Lower lobe of right lung (tissue), 2 donors: Measurements from ENCODE around the gene TEC. TPM values are rescaled to one million over a fixed set of nuclear protein-coding genes. Genes with fewer than 3 reads are reported as not detected.

Source experiments
- ATAC-seq, 2 donors: fragments of 200-7000 bp; cut with Tn5 transposase; one replicate each; pipeline ENCODE4 v1.9.1; 2020 to 2022; ENCODE audit warnings: mild to moderate bottlenecking in 2 of 2, moderate library complexity in 2 of 2
- DNase-seq: peaks from one replicate; pipeline ENCODE4 v3.0.0-alpha.2; 2020
- H3K27ac ChIP-seq: fragments of 200-600 bp; one replicate; pipeline ENCODE4 v1.8.0; 2022
- H3K27me3 ChIP-seq: fragments of 200-600 bp; one replicate; pipeline ENCODE4 v1.8.0; 2022; ENCODE audit warnings: low read depth
- H3K36me3 ChIP-seq: fragments of 200-600 bp; one replicate; pipeline ENCODE4 v1.8.0; 2022; ENCODE audit warnings: mild to moderate bottlenecking
- H3K4me1 ChIP-seq: fragments of 200-600 bp; one replicate; pipeline ENCODE4 v1.8.0; 2022
- H3K4me3 ChIP-seq: fragments of 200-600 bp; one replicate; pipeline ENCODE4 v1.8.0; 2022; ENCODE audit warnings: mild to moderate bottlenecking
- H3K9me3 ChIP-seq: fragments of 200-600 bp; one replicate; pipeline ENCODE4 v1.8.0; 2022
- CTCF ChIP-seq: fragments of 200-600 bp; IDR thresholded peaks from one replicate; pipeline ENCODE4 v1.8.0; 2022; ENCODE audit warnings: antibody characterized with exemption, mild to moderate bottlenecking
- intact Hi-C: fragments of 100-400 bp; cut with DNase I; formaldehyde crosslinking; loops from one replicate; pipeline ENCODE4 v1.11.0; 2022
- total RNA-seq: library from RNA; stranded (reverse); fragmentation: NEBNext Ultra II Directional; extraction: Animal tissue kit (Norgen Biotek cat#: 25700); gene quantifications from one replicate; pipeline ENCODE4 v1.2.1, GENCODE V29; 2021
- donor health status: DM: no; HTN: yes; CAD: no; lungs with severe emphysema.

Gene TEC
- total RNA-seq, 1 donor from 2014 or later = 7.4 TPM

GRCh38 chr4:48258845-48259397, 10.7 kb downstream of the TEC start:
- Histone ChIP-seq H3K9me3 (no peaks in the 10 kb centered on the region), H3K4me1 (peaks cover 16% of the 10 kb centered on the region), H3K36me3 (no peaks in the 10 kb centered on the region), H3K27me3 (no peaks in the 10 kb centered on the region), H3K4me3 (no peak overlapping the region), H3K27ac (no peak overlapping the region)
- TF ChIP-seq CTCF = no peak
- DNase-seq = no peak
- intact Hi-C loops = no loop called here
- no peak for ATAC-seq

- H3K27me3 ChIP-seq = no peaks in the 10 kb centered on the region
- H3K4me1 ChIP-seq = peaks cover 19% of the 10 kb centered on the region
- DNase-seq (no peak), ATAC-seq (no peak)
- no peak overlapping the region for H3K27ac ChIP-seq
- no peak for TF ChIP-seq CTCF
- intact Hi-C loops = no loop called here
- H3K36me3 ChIP-seq = no peaks in the 10 kb centered on the region
- H3K9me3 ChIP-seq = no peaks in the 10 kb centered on the region
- no peak overlapping the region for H3K4me3 ChIP-seq
Observed at GRCh38 chr4:48255959-48256342, 13.7 kb downstream of the TEC start.

GRCh38 chr4:48255072-48255958, 14.3 kb downstream of the TEC start:
- Histone ChIP-seq H3K4me3 (no peak overlapping the region), H3K36me3 (no peaks in the 10 kb centered on the region), H3K27me3 (no peaks in the 10 kb centered on the region), H3K4me1 (peaks cover 19% of the 10 kb centered on the region), H3K27ac (no peak overlapping the region), H3K9me3 (no peaks in the 10 kb centered on the region)
- ATAC-seq (peak; percentile 44 to 61), DNase-seq (no peak)
- intact Hi-C loops = no loop called here
- no peak for TF ChIP-seq CTCF

- peak; percentile 80 to 81 for ATAC-seq
- no peaks in the 10 kb centered on the region for H3K36me3 ChIP-seq
- TF ChIP-seq CTCF = no peak
- H3K4me1 ChIP-seq = peaks cover 19% of the 10 kb centered on the region
- H3K9me3 ChIP-seq = no peaks in the 10 kb centered on the region
- intact Hi-C loops = no loop called here
- H3K27ac ChIP-seq = no peak overlapping the region
- no peaks in the 10 kb centered on the region for H3K27me3 ChIP-seq
- H3K4me3 ChIP-seq = no peak overlapping the region
- DNase-seq = no peak
Observed at GRCh38 chr4:48254381-48255071, 15.1 kb downstream of the TEC start.

- H3K9me3 ChIP-seq = no peaks in the 10 kb centered on the region
- H3K36me3 ChIP-seq = no peaks in the 10 kb centered on the region
- no peak for DNase-seq
- no peak for TF ChIP-seq CTCF
- intact Hi-C loops = no loop called here
- H3K27me3 ChIP-seq = no peaks in the 10 kb centered on the region
- H3K27ac ChIP-seq = no peak overlapping the region
- H3K4me1 ChIP-seq = peaks cover 19% of the 10 kb centered on the region
- no peak for ATAC-seq
- H3K4me3 ChIP-seq = no peak overlapping the region
Observed at GRCh38 chr4:48252313-48252712, 17.3 kb downstream of the TEC start.
